Measurements from ENCODE around the gene RIT1. TPM values are rescaled to one million over a fixed set of nuclear protein-coding genes. Genes with fewer than 3 reads are reported as not detected.

Gene RIT1
- total and polyA plus RNA-seq, 9 donors, result 8.6 to 26.9 (median 21.0) TPM

GRCh38 chr1:155920717-155921116 is 9.6 kb upstream of the RIT1 start:
- intact Hi-C loops (cut with DNase I), result no loop called here
- WGBS, 3 donors, result 83 to 94% (median 89%) methylated on average over 3 of the region's 3 CpGs
- H3K27ac ChIP-seq, result no peak overlapping the region
- TF ChIP-seq EP300 (IDR thresholded peaks at IDR 0.05) (no peak), CTCF (IDR thresholded peaks at IDR 0.05) (no peak), POLR2A (IDR thresholded peaks at IDR 0.05) (no peak)
- H3K36me3 ChIP-seq, result no peaks in the 10 kb centered on the region
- DNase-seq, result no peak
- H3K4me3 ChIP-seq, result no peak overlapping the region
- no peaks in the 10 kb centered on the region for H3K4me1 ChIP-seq (ENCODE audit: insufficient read depth)
- H3K9me3 ChIP-seq, result no peaks in the 10 kb centered on the region
- H3K27me3 ChIP-seq, result no peaks in the 10 kb centered on the region

- Histone ChIP-seq H3K27ac (no peak overlapping the region), H3K27me3 (no peaks in the 10 kb centered on the region), H3K36me3 (no peaks in the 10 kb centered on the region), H3K4me3 (no peak overlapping the region), H3K9me3 (no peaks in the 10 kb centered on the region), H3K4me1 (ENCODE audit: insufficient read depth) (no peaks in the 10 kb centered on the region)
- intact Hi-C loops (cut with DNase I), result no loop called here
- TF ChIP-seq EP300 (IDR thresholded peaks at IDR 0.05) (no peak), CTCF (IDR thresholded peaks at IDR 0.05) (no peak), POLR2A (IDR thresholded peaks at IDR 0.05) (no peak)
- no peak for DNase-seq
- WGBS, 3 donors, result 94 to 98% (median 97%) methylated on average over 2 of the region's 2 CpGs
Observed at GRCh38 chr1:155919801-155920200, 8.7 kb upstream of the RIT1 start.

GRCh38 chr1:155918660-155919059 is 7.5 kb upstream of the RIT1 start:
- DNase-seq, result no peak
- no peaks in the 10 kb centered on the region for H3K4me1 ChIP-seq (ENCODE audit: insufficient read depth)
- H3K9me3 ChIP-seq, result no peaks in the 10 kb centered on the region
- H3K4me3 ChIP-seq, result no peak overlapping the region
- TF ChIP-seq POLR2A (IDR thresholded peaks at IDR 0.05), result no peak
- TF ChIP-seq EP300 (IDR thresholded peaks at IDR 0.05), result no peak
- no peak for TF ChIP-seq CTCF (IDR thresholded peaks at IDR 0.05)
- no peaks in the 10 kb centered on the region for H3K27me3 ChIP-seq
- no peaks in the 10 kb centered on the region for H3K36me3 ChIP-seq
- WGBS, 3 donors, result 55 to 67% (median 61%) methylated on average over 3 of the region's 3 CpGs
- intact Hi-C loops (cut with DNase I), result no loop called here
- no peak overlapping the region for H3K27ac ChIP-seq

GRCh38 chr1:155913969-155914757 is 3.0 kb upstream of the RIT1 start:
- H3K4me1 ChIP-seq (ENCODE audit: insufficient read depth), result no peaks in the 10 kb centered on the region
- no peaks in the 10 kb centered on the region for H3K9me3 ChIP-seq
- DNase-seq, result no peak
- H3K4me3 ChIP-seq, result no peak overlapping the region
- no peak for TF ChIP-seq CTCF (IDR thresholded peaks at IDR 0.05)
- TF ChIP-seq POLR2A (IDR thresholded peaks at IDR 0.05), result no peak
- TF ChIP-seq EP300 (IDR thresholded peaks at IDR 0.05), result no peak
- intact Hi-C loops (cut with DNase I), result no loop called here
- no peaks in the 10 kb centered on the region for H3K36me3 ChIP-seq
- H3K27me3 ChIP-seq, result no peaks in the 10 kb centered on the region
- no peak overlapping the region for H3K27ac ChIP-seq
- 54 to 59% (median 54%) methylated on average over 6 of the region's 6 CpGs for WGBS, 3 donors
